Thyroid gland (tissue), 4 donors: ENCODE measurements around the gene RYR2.

Experiments used
- POLR2A ChIP-seq, 2 donors: fragments of 450-650 bp; IDR thresholded peaks; one replicate each; pipeline ENCODE4 v1.6.1; 2017; ENCODE audit warnings: antibody characterized with exemption in 2 of 2, mild to moderate bottlenecking in 2 of 2, moderate library complexity in 1 of 2
- TF ChIP-seq, protein P1 (sequence below), 6 experiments: fragments of 200-600 bp in 3 of 6; fragments of 450-650 bp in 3 of 6; sonication (generic) in 3 of 6; IDR thresholded peaks; one replicate each; pipeline ENCODE4 v1.5.1; 2016 to 2019; ENCODE audit warnings: antibody characterized with exemption in 6 of 6, mild to moderate bottlenecking in 2 of 6, inconsistent platforms in 1 of 6, moderate library complexity in 1 of 6

DNA sequence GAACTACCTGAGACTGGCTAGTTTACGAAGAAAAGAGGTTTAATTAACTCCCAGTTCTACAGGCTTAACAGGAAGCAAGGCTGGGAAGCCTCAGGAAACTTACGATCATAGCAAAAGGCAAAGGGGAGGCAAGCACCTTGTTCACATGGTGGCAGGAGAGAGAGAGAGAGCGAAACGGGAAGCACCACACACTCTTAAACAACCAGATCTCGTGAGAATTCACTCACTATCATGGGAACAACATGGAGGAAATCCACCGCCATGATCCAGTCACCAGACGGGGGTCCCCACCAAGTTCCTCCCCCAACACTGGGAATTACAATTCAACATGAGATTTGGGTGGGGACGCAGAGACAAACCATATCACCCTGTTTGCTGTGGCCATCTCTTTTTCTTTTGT, 49.5 kb upstream of the RYR2 start:
- TF ChIP-seq, protein P1, sequence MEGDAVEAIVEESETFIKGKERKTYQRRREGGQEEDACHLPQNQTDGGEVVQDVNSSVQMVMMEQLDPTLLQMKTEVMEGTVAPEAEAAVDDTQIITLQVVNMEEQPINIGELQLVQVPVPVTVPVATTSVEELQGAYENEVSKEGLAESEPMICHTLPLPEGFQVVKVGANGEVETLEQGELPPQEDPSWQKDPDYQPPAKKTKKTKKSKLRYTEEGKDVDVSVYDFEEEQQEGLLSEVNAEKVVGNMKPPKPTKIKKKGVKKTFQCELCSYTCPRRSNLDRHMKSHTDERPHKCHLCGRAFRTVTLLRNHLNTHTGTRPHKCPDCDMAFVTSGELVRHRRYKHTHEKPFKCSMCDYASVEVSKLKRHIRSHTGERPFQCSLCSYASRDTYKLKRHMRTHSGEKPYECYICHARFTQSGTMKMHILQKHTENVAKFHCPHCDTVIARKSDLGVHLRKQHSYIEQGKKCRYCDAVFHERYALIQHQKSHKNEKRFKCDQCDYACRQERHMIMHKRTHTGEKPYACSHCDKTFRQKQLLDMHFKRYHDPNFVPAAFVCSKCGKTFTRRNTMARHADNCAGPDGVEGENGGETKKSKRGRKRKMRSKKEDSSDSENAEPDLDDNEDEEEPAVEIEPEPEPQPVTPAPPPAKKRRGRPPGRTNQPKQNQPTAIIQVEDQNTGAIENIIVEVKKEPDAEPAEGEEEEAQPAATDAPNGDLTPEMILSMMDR (IDR thresholded peaks at IDR 0.05) = no peak
- no peak for TF ChIP-seq POLR2A (IDR thresholded peaks at IDR 0.05)
